Tibial artery (tissue), 4 donors: ENCODE measurements around the gene SLC25A30.

Experiments
- DNase-seq, 2 donors: peaks; one replicate each; pipeline ENCODE4 v3.0.0-alpha.2; 2019
- H3K27ac ChIP-seq, 2 donors: fragments of 200-600 bp; sonication (generic) in 1 of 2; 1 replicate in 1 of 2; 2 replicates in 1 of 2; pipeline ENCODE4 v1.5.1; 2018 to 2019; ENCODE audit warnings: mild to moderate bottlenecking in 1 of 2
- H3K27me3 ChIP-seq, 2 donors: fragments of 200-600 bp; sonication (generic) in 1 of 2; one replicate each; pipeline versions ENCODE4 v1.5.1 to v1.6.0; 2016 to 2019
- H3K36me3 ChIP-seq, 3 donors: fragments of 200-600 bp; sonication (generic) in 2 of 3; one replicate each; pipeline ENCODE4 v1.5.1; 2016 to 2019; ENCODE audit warnings: mild to moderate bottlenecking in 2 of 3
- H3K4me1 ChIP-seq, 4 donors: fragments of 200-600 bp; sonication (generic) in 2 of 4; 1 replicate in 3 of 4; 2 replicates in 1 of 4; pipeline ENCODE4 v1.5.1; 2016 to 2019
- H3K4me3 ChIP-seq, 2 donors: fragments of 200-600 bp; sonication (generic) in 1 of 2; 1 replicate in 1 of 2; 2 replicates in 1 of 2; pipeline ENCODE4 v1.5.1; 2018 to 2019; ENCODE audit warnings: mild to moderate bottlenecking in 2 of 2
- H3K9me3 ChIP-seq, 3 donors: fragments of 200-600 bp; sonication (generic) in 1 of 3; one replicate each; pipeline ENCODE4 v1.5.1; 2016 to 2019
- intact Hi-C: fragments of 100-400 bp; cut with DNase I; formaldehyde crosslinking; loops from one replicate; pipeline ENCODE4 v1.15.0; 2023; ENCODE audit warnings: low total_unique reads
- TF ChIP-seq, protein P1 (sequence below), 2 experiments: fragments of 200-600 bp in 1 of 2; fragments of 450-650 bp in 1 of 2; IDR thresholded peaks; one replicate each; pipeline ENCODE4 v1.5.1; 2017 to 2019; ENCODE audit warnings: antibody characterized with exemption in 2 of 2, mild to moderate bottlenecking in 1 of 2, moderate library complexity in 1 of 2

The SLC25A30 gene

DNA sequence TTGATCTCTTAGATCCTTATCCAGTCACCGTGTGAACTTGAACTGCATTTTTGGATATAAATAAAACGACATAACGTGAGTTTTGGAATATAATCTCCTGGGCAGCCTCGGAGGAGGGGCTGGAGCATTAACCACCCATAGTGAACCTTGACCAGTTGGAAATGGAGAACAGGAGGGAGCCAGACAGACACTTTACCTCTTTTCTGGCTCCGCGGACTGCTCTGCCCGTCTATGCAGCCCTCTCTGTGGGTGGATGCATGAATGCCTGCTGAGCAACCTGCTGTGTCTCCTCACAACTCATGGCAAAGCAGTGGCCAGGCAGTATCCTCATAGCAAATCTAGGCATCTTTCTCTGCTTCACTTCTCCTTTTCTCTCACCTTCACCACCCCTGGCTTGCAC, 36.0 kb upstream of the SLC25A30 start:
- Histone ChIP-seq H3K4me3 (no peak overlapping the region), H3K27ac (no peak overlapping the region), H3K27me3 (peaks cover 0 to 13% of the 10 kb centered on the region in 2 donors), H3K9me3 (no peaks in the 10 kb centered on the region), H3K4me1 (no peaks in the 10 kb centered on the region), H3K36me3 (no peaks in the 10 kb centered on the region)
- DNase-seq, result no peak
- intact Hi-C loops, result no loop called here
- TF ChIP-seq, protein P1, sequence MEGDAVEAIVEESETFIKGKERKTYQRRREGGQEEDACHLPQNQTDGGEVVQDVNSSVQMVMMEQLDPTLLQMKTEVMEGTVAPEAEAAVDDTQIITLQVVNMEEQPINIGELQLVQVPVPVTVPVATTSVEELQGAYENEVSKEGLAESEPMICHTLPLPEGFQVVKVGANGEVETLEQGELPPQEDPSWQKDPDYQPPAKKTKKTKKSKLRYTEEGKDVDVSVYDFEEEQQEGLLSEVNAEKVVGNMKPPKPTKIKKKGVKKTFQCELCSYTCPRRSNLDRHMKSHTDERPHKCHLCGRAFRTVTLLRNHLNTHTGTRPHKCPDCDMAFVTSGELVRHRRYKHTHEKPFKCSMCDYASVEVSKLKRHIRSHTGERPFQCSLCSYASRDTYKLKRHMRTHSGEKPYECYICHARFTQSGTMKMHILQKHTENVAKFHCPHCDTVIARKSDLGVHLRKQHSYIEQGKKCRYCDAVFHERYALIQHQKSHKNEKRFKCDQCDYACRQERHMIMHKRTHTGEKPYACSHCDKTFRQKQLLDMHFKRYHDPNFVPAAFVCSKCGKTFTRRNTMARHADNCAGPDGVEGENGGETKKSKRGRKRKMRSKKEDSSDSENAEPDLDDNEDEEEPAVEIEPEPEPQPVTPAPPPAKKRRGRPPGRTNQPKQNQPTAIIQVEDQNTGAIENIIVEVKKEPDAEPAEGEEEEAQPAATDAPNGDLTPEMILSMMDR (IDR thresholded peaks at IDR 0.05), result no peak

DNA sequence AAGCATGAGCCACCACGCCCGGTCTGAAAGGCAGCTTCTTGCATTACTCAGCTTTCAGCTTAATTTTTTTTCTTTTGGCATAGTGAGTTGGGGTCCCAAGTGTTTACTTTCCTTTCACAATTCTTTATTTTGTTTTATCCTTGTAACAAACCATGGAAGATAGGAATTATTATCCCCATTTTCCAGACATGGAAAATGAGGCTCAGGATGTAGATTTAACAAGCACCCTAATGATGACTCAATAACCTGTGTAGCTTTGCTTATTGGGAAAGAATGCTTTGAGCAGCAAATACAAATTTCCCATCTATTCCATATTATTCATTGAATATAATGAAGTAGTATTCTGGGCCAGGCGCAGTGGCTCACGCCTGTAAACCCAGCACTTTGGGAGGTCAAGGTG, 33.1 kb upstream of the SLC25A30 start:
- intact Hi-C loops, result no loop called here
- no peak overlapping the region for H3K4me3 ChIP-seq
- no peak for DNase-seq
- TF ChIP-seq, protein P1 (IDR thresholded peaks at IDR 0.05), result no peak
- H3K36me3 ChIP-seq, result no peaks in the 10 kb centered on the region
- H3K9me3 ChIP-seq, result no peaks in the 10 kb centered on the region
- no peaks in the 10 kb centered on the region for H3K4me1 ChIP-seq
- H3K27ac ChIP-seq, result no peak overlapping the region
- peaks cover 0 to 10% of the 10 kb centered on the region in 2 donors for H3K27me3 ChIP-seq

- no peak for DNase-seq
- TF ChIP-seq, protein P1 (IDR thresholded peaks at IDR 0.05), result no peak
- Histone ChIP-seq H3K27me3 (peaks cover 0 to 6% of the 10 kb centered on the region in 2 donors), H3K27ac (no peak overlapping the region), H3K4me3 (no peak overlapping the region), H3K36me3 (no peaks in the 10 kb centered on the region), H3K4me1 (no peaks in the 10 kb centered on the region), H3K9me3 (no peaks in the 10 kb centered on the region)
- intact Hi-C loops, result no loop called here
Observed at GRCh38 chr13:45448965-45449559, 30.9 kb upstream of the SLC25A30 start.

DNA sequence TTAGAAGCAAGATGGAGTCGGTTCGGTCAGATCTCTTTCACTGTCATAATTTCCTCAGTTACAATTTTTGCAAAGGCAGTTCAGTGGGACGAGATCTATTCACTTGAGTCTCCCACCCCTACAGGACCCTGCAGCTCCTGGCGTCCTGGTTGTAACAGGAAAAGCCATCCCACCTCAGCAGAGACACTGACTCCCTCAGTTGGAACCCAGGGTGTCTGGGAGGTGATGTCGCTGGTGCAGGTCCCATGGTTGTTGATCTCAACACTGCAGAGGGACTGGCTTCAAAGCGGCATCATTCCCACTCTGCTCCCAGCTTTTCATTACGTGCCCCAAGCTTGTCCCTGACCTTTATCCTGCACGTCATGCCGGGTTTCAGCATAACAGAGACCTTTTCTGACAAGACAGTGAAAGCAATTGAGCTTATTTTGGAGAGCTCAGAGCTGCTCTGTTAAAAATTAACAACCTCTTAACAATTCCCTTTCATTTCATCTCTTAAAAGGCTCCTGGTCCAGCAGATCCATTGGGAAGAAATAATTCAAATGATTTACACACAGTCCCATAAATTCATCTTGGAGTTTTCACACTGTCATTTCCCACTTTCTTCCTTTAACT, 29.0 kb upstream of the SLC25A30 start:
- H3K27me3 ChIP-seq, result no peaks in the 10 kb centered on the region
- no peaks in the 10 kb centered on the region for H3K4me1 ChIP-seq
- H3K27ac ChIP-seq, result no peak overlapping the region
- H3K4me3 ChIP-seq, result no peak overlapping the region
- intact Hi-C loops, result no loop called here
- no peak for DNase-seq
- H3K36me3 ChIP-seq, result no peaks in the 10 kb centered on the region
- no peaks in the 10 kb centered on the region for H3K9me3 ChIP-seq
- TF ChIP-seq, protein P1 (IDR thresholded peaks at IDR 0.05), result no peak

DNA sequence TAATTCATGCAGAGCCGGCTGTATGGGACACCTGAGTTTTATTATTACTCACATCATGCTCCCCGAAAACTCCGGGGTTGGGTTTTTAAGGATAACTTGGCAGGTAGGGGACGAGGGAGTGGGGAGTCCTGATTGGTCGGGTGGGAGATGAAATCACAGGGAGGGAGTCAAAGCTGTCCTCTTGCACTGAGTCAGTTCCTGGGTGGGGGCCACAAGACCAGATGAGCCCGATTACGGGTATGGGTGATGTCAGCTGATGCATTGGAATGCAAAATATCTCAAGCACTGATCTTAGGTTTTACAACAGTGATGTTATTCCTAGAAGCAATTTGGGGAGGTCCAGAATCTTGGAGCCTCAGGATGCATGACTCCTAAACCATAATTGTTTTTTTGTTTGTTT, 28.0 kb upstream of the SLC25A30 start:
- no peaks in the 10 kb centered on the region for H3K9me3 ChIP-seq
- no peak for DNase-seq
- no peak overlapping the region for H3K27ac ChIP-seq
- intact Hi-C loops, result no loop called here
- peaks cover 0 to under 1% (median 0%) of the 10 kb centered on the region in 4 donors for H3K4me1 ChIP-seq
- no peaks in the 10 kb centered on the region for H3K27me3 ChIP-seq
- no peaks in the 10 kb centered on the region for H3K36me3 ChIP-seq
- TF ChIP-seq, protein P1 (IDR thresholded peaks at IDR 0.05), result no peak
- H3K4me3 ChIP-seq, result no peak overlapping the region
